LNCAP (cell line): ENCODE measurements around the gene PIP4K2B.
A peak's percentile ranks its signal among the peaks of the same experiment; 100 is the strongest.

Experiments
- TF ChIP-seq, protein P1 (sequence below): fragments of 450-650 bp; IDR thresholded peaks from 2 replicates; pipeline ENCODE4 v1.5.1; 2017; ENCODE audit warnings: mild to moderate bottlenecking

The PIP4K2B gene

DNA sequence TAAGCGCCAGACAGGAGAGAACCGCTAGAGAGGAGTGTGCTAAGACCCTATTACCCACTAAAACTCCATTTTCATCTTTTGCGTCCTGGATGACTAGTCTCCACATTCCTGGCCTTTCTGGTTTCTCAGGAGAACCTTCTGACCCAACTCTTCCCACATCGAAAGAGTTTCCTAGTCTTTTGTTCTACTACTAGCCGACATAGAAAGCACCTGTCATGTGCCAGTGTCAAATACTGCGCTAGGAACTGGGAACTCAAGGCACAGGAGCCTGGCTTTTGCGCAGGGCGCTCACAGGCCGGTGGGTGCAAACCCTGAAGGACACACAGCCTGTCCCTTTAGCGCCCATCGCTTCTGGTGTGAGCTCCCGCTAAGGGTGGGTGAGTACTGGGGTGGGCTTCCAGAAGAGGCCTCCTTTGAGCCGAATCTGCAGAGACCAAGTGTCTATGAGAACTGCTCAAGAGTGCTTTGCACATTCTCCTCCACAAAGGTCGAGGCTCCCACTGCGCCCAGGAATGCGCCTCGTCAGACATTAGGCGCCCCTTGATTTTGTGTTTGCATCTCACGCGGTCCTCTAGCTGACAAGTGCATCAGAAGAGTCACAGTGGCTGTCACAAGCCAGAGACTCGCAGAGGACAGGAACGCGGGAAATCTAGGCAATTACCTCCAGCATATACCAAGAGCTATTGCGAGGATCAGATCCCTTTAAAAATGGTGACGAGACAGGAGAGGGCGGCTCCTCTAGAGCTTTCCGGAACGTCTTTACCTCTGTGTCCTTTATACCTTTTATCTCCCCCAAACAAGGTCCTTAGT is 48.8 kb downstream of the PIP4K2B start:
- TF ChIP-seq, protein P1, sequence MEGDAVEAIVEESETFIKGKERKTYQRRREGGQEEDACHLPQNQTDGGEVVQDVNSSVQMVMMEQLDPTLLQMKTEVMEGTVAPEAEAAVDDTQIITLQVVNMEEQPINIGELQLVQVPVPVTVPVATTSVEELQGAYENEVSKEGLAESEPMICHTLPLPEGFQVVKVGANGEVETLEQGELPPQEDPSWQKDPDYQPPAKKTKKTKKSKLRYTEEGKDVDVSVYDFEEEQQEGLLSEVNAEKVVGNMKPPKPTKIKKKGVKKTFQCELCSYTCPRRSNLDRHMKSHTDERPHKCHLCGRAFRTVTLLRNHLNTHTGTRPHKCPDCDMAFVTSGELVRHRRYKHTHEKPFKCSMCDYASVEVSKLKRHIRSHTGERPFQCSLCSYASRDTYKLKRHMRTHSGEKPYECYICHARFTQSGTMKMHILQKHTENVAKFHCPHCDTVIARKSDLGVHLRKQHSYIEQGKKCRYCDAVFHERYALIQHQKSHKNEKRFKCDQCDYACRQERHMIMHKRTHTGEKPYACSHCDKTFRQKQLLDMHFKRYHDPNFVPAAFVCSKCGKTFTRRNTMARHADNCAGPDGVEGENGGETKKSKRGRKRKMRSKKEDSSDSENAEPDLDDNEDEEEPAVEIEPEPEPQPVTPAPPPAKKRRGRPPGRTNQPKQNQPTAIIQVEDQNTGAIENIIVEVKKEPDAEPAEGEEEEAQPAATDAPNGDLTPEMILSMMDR, result no peak

- TF ChIP-seq, protein P1, result no peak
These were observed 49.4 kb downstream of the PIP4K2B start for GRCh38 chr17:38750044-38750311.

DNA sequence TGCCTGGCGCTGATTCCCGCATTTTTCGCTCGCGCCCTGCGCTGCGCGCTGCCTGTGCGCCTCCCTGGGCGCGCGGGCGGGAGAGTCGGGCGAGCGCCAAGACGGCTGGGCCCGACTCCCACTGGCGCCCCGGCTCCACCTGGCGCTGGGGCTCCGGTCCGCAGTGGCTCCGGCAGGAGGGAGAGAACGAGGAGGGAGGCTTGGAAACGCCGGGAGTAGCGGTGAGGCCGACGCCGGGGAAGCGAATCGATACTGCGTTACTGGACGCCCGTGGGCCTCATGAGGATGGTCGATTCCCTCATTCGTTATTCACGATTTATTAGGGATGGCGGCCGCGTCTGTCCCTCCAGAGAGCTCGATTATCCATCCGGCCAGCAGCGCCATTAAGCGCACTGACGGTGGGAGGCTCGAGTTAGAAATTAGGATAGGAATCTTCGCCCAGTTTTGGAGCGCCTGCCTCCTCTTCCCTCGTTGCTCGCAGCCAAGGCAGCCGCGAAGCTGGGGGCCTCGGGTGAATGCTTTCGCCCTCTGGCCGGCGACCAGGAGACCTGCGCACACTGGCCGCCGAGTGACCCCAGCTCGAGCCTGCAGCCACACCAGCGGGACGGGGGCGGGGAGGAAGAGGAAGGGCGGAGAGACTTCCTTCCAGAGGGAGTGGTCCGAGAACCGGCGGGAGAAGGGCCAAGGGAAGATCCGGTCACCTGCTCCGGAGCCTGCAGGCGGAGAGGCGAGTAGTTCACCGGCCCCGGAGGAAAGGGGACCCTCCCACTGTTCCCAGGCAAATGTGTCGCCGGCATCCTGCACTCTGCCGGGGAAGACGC is 49.9 kb downstream of the PIP4K2B start:
- TF ChIP-seq, protein P1, result no peak

DNA sequence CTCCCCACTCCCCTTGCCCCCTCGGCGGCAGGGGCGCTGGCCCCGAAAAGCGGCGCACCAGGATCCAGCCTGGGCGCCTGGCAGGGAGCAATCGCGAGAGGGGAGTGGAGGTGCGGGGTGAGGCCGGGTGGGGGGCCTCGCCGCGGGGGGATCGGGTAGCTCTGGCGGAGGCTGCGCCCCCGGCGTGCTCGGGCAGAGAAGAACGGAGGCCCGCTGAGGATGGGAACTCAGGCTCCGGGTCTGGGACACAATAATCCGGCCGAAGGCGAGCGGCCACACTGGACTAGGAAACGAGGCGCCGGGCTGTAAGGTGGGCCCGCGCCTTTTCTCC is 50.5 kb downstream of the PIP4K2B start:
- TF ChIP-seq, protein P1, result no peak

- TF ChIP-seq, protein P1, result no peak
These were observed 51.0 kb downstream of the PIP4K2B start, which contains the start of gene PCGF2 for GRCh38 chr17:38748149-38748891. TSS of gene PCGF2 (minus strand) at chr17:38748336. CDS start at chr17:38740402, 7,934 bp downstream.

DNA sequence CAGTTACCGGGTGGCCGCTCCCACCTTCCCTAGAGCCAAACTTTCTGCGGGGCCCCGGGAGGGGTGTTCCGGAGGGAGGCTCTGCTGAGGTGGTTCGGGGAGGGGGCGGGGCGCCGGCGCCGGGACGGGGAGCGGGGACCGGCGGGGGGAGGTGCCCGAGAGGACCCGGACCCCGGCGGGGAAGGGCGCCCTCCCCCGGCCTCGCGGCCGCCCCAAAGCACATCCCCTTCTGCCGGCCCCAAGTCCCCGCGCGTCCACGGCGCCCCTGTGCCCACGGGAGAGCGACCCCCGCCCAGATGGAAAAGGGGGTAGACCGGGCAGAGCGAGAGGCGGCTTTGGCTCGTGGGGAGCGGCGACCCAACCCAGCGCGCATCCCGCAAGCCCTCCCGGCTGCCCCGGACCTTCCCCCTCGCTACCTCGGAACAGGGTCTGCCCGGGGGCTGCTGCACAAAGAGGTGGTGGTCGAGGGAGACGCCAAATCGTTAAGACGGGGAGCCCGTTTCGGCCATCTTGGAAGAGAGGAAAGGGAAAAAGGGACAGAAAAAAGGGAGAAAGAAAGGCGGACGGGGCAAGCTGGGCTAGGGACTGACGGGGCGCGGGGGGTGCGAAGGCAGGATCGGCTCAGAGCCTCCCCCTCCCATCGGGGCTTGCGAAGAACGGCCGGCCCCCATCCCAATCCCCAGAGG is 51.8 kb downstream of the PIP4K2B start:
- TF ChIP-seq, protein P1, result peak; percentile 34; the same call in 1 of the 2 replicates

- TF ChIP-seq, protein P1, result no peak
These were observed 52.4 kb downstream of the PIP4K2B start for GRCh38 chr17:38746849-38747462.
